Stimulated activated naive CD8-positive, alpha-beta T cell treated with anti-CD3 and anti-CD28 coated beads, Interleukin-15, amount 100 ng/mL, for 72 hours (primary cell): ENCODE data around the gene CBARP.

ENCODE experiments used
- ATAC-seq: fragments of 150-1000 bp; cut with Tn5 transposase; 2 replicates; pipeline ENCODE4 v1.10.0; 2021; ENCODE audit warnings: mild to moderate bottlenecking, moderate library complexity
- DNase-seq, 2 donors: peaks; one replicate each; pipeline ENCODE4 v3.0.0; 2021 to 2022
- H3K27ac Mint-ChIP-seq, 2 donors: one replicate each; pipeline ENCODE4 v1.8.0; 2022; ENCODE audit warnings: mild to moderate bottlenecking in 2 of 2, mixed read lengths in 2 of 2, moderate library complexity in 2 of 2
- H3K27me3 Mint-ChIP-seq: one replicate; pipeline ENCODE4 v1.8.0; 2022; ENCODE audit warnings: mixed read lengths
- H3K4me1 Mint-ChIP-seq: one replicate; pipeline ENCODE4 v1.8.0; 2022; ENCODE audit warnings: mild to moderate bottlenecking, mixed read lengths
- H3K4me3 Mint-ChIP-seq, 2 donors: one replicate each; pipeline ENCODE4 v1.8.0; 2022; ENCODE audit warnings: mild to moderate bottlenecking in 2 of 2, mixed read lengths in 2 of 2, moderate library complexity in 1 of 2
- H3K9me3 Mint-ChIP-seq, 2 donors: one replicate each; pipeline ENCODE4 v1.8.0; 2022; ENCODE audit warnings: mixed read lengths in 2 of 2

CBARP gene

GRCh38 chr19:1243768-1244692, 6.2 kb upstream of the CBARP start:
- no peaks in the 10 kb centered on the region for H3K9me3 Mint-ChIP-seq
- H3K27me3 Mint-ChIP-seq = peaks cover 5% of the 10 kb centered on the region
- peak overlapping the region; percentile 75 to 82 for H3K4me3 Mint-ChIP-seq
- ATAC-seq (peak; percentile 52), DNase-seq (peak; percentile 87 to 89)
- H3K4me1 Mint-ChIP-seq = peaks cover 54% of the 10 kb centered on the region
- H3K27ac Mint-ChIP-seq = peak overlapping the region in 1 of 2 donors; percentile 81

- Mint-ChIP-seq H3K27me3 (peaks cover 19% of the 10 kb centered on the region), H3K27ac (peak within 1 kb of the TSS; percentile 78 to 88), H3K9me3 (no peaks in the 10 kb centered on the region), H3K4me3 (peak within 1 kb of the TSS; percentile 82 to 90), H3K4me1 (peaks cover 64% of the 10 kb centered on the region)
- peak; percentile 88 to 93 for DNase-seq
- ATAC-seq = peak; percentile 78
These were observed 3.8 kb upstream of the CBARP start, which contains the start of gene ATP5F1D for GRCh38 chr19:1241417-1242095. ATP5F1D (plus strand) TSS chr19:1241751; CDS start chr19:1241851, 100 bp downstream.

- Mint-ChIP-seq H3K27ac (no peak overlapping the region), H3K4me1 (peaks cover 64% of the 10 kb centered on the region), H3K27me3 (peaks cover 25% of the 10 kb centered on the region), H3K4me3 (peak overlapping the region; percentile 82 to 90), H3K9me3 (no peaks in the 10 kb centered on the region)
- DNase-seq = no peak
- ATAC-seq = no peak
These were observed 3.1 kb upstream of the CBARP start for GRCh38 chr19:1240925-1241324.

GRCh38 chr19:1239796-1240737, 2.3 kb upstream of the CBARP start:
- Mint-ChIP-seq H3K4me3 (peak overlapping the region; percentile 76 to 90), H3K27me3 (peaks cover 30% of the 10 kb centered on the region), H3K9me3 (no peaks in the 10 kb centered on the region), H3K27ac (no peak overlapping the region), H3K4me1 (peaks cover 59% of the 10 kb centered on the region)
- peak; percentile 94 to 96 for DNase-seq
- peak; percentile 73 for ATAC-seq

- DNase-seq (no peak), ATAC-seq (no peak)
- H3K9me3 Mint-ChIP-seq = no peaks in the 10 kb centered on the region
- peaks cover 53% of the 10 kb centered on the region for H3K4me1 Mint-ChIP-seq
- peak overlapping the region in 1 of 2 donors; percentile 48 for H3K27ac Mint-ChIP-seq
- H3K4me3 Mint-ChIP-seq = peak overlapping the region; percentile 68 to 90
- peaks cover 30% of the 10 kb centered on the region for H3K27me3 Mint-ChIP-seq
These were observed 1.6 kb upstream of the CBARP start for GRCh38 chr19:1239420-1239795.

GRCh38 chr19:1238369-1239303, 831 bp upstream of the CBARP start:
- Mint-ChIP-seq H3K4me3 (peak overlapping the region; percentile 68 to 90), H3K27ac (no peak overlapping the region), H3K9me3 (no peaks in the 10 kb centered on the region), H3K4me1 (peaks cover 47% of the 10 kb centered on the region), H3K27me3 (peaks cover 30% of the 10 kb centered on the region)
- DNase-seq = no peak
- ATAC-seq = no peak

- Mint-ChIP-seq H3K27ac (no peak overlapping the region), H3K27me3 (peaks cover 30% of the 10 kb centered on the region), H3K9me3 (no peaks in the 10 kb centered on the region), H3K4me3 (peak overlapping the region; percentile 69 to 70), H3K4me1 (peaks cover 37% of the 10 kb centered on the region)
- no peak for DNase-seq
- ATAC-seq = no peak
These were observed 662 bp downstream of the CBARP start for GRCh38 chr19:1237027-1237659.

GRCh38 chr19:1236576-1236975, 1.2 kb downstream of the CBARP start:
- H3K27ac Mint-ChIP-seq = no peak overlapping the region
- no peak for DNase-seq
- peaks cover 30% of the 10 kb centered on the region for H3K27me3 Mint-ChIP-seq
- peaks cover 41% of the 10 kb centered on the region for H3K4me1 Mint-ChIP-seq
- H3K9me3 Mint-ChIP-seq = no peaks in the 10 kb centered on the region
- no peak for ATAC-seq
- H3K4me3 Mint-ChIP-seq = peak overlapping the region; percentile 69 to 73

- peaks cover 35% of the 10 kb centered on the region for H3K4me1 Mint-ChIP-seq
- peak overlapping the region; percentile 69 to 73 for H3K4me3 Mint-ChIP-seq
- no peaks in the 10 kb centered on the region for H3K9me3 Mint-ChIP-seq
- no peak for DNase-seq
- peaks cover 30% of the 10 kb centered on the region for H3K27me3 Mint-ChIP-seq
- ATAC-seq = no peak
- H3K27ac Mint-ChIP-seq = no peak overlapping the region
These were observed 1.9 kb downstream of the CBARP start for GRCh38 chr19:1235625-1236538.

GRCh38 chr19:1234955-1235380, 2.8 kb downstream of the CBARP start:
- no peak for ATAC-seq
- peaks cover 32% of the 10 kb centered on the region for H3K4me1 Mint-ChIP-seq
- peak overlapping the region in 1 of 2 donors; percentile 83 for H3K27ac Mint-ChIP-seq
- H3K27me3 Mint-ChIP-seq = peaks cover 30% of the 10 kb centered on the region
- no peak for DNase-seq
- H3K9me3 Mint-ChIP-seq = no peaks in the 10 kb centered on the region
- H3K4me3 Mint-ChIP-seq = no peak overlapping the region

- DNase-seq (no peak), ATAC-seq (no peak)
- Mint-ChIP-seq H3K27ac (no peak overlapping the region), H3K4me3 (no peak overlapping the region), H3K4me1 (peaks cover 26% of the 10 kb centered on the region), H3K9me3 (no peaks in the 10 kb centered on the region), H3K27me3 (peaks cover 27% of the 10 kb centered on the region)
These were observed 3.5 kb downstream of the CBARP start for GRCh38 chr19:1234051-1234954.

- H3K9me3 Mint-ChIP-seq = no peaks in the 10 kb centered on the region
- peaks cover 16% of the 10 kb centered on the region for H3K27me3 Mint-ChIP-seq
- peak overlapping the region in 1 of 2 donors; percentile 65 for H3K27ac Mint-ChIP-seq
- peaks cover 15% of the 10 kb centered on the region for H3K4me1 Mint-ChIP-seq
- DNase-seq = no peak
- no peak for ATAC-seq
- no peak overlapping the region for H3K4me3 Mint-ChIP-seq
These were observed 4.6 kb downstream of the CBARP start for GRCh38 chr19:1233115-1233667.
